OCI-LY7 (cell line): Measurements from ENCODE around the gene PRAF2. TPM values are rescaled to one million over a fixed set of nuclear protein-coding genes. Genes with fewer than 3 reads are reported as not detected.

Experiments
- BruUV-seq: library from RNA; stranded (reverse); fragments of 400-500 nt; replicated peaks from 2 replicates; lab custom pipeline; 2021; lab: Mats Ljungman, UMichigan
- CTCF ChIA-PET: fragments of 300-600 bp; sonication (Branson Sonifier 250); formaldehyde crosslinking; loops from one replicate; lab custom pipeline; 2022; ENCODE audit warnings: antibody characterized with exemption; ENCODE audit not compliant: unreplicated experiment; lab: Charles Lee
- POLR2A ChIA-PET: fragments of 300-600 bp; sonication (Branson Sonifier 250); formaldehyde crosslinking; loops from one replicate; lab custom pipeline; 2022; ENCODE audit warnings: antibody characterized with exemption; lab: Charles Lee
- DNase-seq: peaks from one replicate; pipeline ENCODE4 v3.0.0-alpha.2; 2015; ENCODE audit warnings: low spot score
- H2AFZ ChIP-seq: fragments of 200-600 bp; sonication (generic), shearing (Covaris generic); 2 replicates; pipeline ENCODE4 v1.6.1; 2014; ENCODE audit warnings: mild to moderate bottlenecking, antibody characterized with exemption, low read length, moderate library complexity
- H3K27ac ChIP-seq: fragments of 200-600 bp; sonication (generic); 2 replicates; pipeline ENCODE4 v1.5.1; 2014; ENCODE audit warnings: mixed run types, low read depth, mild to moderate bottlenecking, moderate library complexity, low read length, inconsistent platforms; ENCODE audit not compliant: poor library complexity, severe bottlenecking
- H3K36me3 ChIP-seq: fragments of 200-600 bp; sonication (generic); 2 replicates; pipeline ENCODE4 v1.6.1; 2014; ENCODE audit warnings: mild to moderate bottlenecking, antibody characterized with exemption, low read length, moderate library complexity, mixed read lengths; ENCODE audit not compliant: insufficient read depth
- H3K4me1 ChIP-seq: fragments of 200-600 bp; sonication (generic); 2 replicates; pipeline ENCODE4 v1.5.1; 2014; ENCODE audit warnings: mild to moderate bottlenecking, low read length; ENCODE audit not compliant: insufficient read depth, poor library complexity, severe bottlenecking
- H3K4me2 ChIP-seq: fragments of 200-600 bp; sonication (generic); 2 replicates; pipeline ENCODE4 v1.6.1; 2014; ENCODE audit warnings: mild to moderate bottlenecking, low read length
- H3K4me3 ChIP-seq: fragments of 200-600 bp; sonication (generic); 2 replicates; pipeline ENCODE4 v1.5.1; 2014; ENCODE audit warnings: mild to moderate bottlenecking, low read depth, low read length; ENCODE audit not compliant: poor library complexity, severe bottlenecking
- H3K79me2 ChIP-seq: fragments of 200-600 bp; sonication (generic); 2 replicates; pipeline ENCODE4 v1.6.1; 2016; ENCODE audit warnings: low read depth, mild to moderate bottlenecking, low read length, moderate library complexity, mixed read lengths; ENCODE audit not compliant: insufficient read depth
- H3K9me2 ChIP-seq: fragments of 200-600 bp; sonication (generic); 2 replicates; pipeline ENCODE4 v1.6.1; 2016; ENCODE audit warnings: mild to moderate bottlenecking, low read length, mixed read lengths; ENCODE audit not compliant: insufficient read depth
- H3K9me3 ChIP-seq: fragments of 200-600 bp; sonication (generic); 2 replicates; pipeline ENCODE4 v1.6.1; 2014; ENCODE audit warnings: mild to moderate bottlenecking, mixed run types, low read length, mixed read lengths
- H4K20me1 ChIP-seq: fragments of 200-600 bp; sonication (generic); 2 replicates; pipeline ENCODE4 v1.6.1; 2014; ENCODE audit warnings: mild to moderate bottlenecking, antibody characterized with exemption, low read length, moderate library complexity, mixed read lengths; ENCODE audit not compliant: insufficient read depth
- EZH2phosphoT487 ChIP-seq: fragments of 200-600 bp; sonication (generic); IDR thresholded peaks from 2 replicates; pipeline ENCODE4 v1.6.1; 2018; ENCODE audit warnings: low read depth, borderline replicate concordance, mild to moderate bottlenecking, mixed run types, antibody characterized with exemption, low read length, moderate library complexity, mixed read lengths
- intact Hi-C: fragments of 100-400 bp; cut with micrococcal nuclease; formaldehyde crosslinking; loops from one replicate; pipeline ENCODE4 v1.10.0; 2022; ENCODE audit not compliant: unreplicated experiment
- total RNA-seq, 2 experiments: library from RNA; depleted of rRNA in 1 of 2; stranded (reverse); fragments of >200 nt in 1 of 2; shearing (Covaris generic) in 1 of 2; gene quantifications; 2 replicates each; pipeline ENCODE4 v1.2.3, GENCODE V29; 2014 to 2022
- TF ChIP-seq, protein P1 (sequence below): fragments of 200-600 bp; sonication (generic); conservative IDR thresholded peaks from 2 replicates; pipeline ENCODE4 v1.5.1; 2014; ENCODE audit warnings: mild to moderate bottlenecking, antibody characterized with exemption, low read length, moderate library complexity, mixed read lengths

Gene PRAF2
- total RNA-seq, 2 experiments from 2014 or later, result 2.3 to 20.3 TPM

DNA sequence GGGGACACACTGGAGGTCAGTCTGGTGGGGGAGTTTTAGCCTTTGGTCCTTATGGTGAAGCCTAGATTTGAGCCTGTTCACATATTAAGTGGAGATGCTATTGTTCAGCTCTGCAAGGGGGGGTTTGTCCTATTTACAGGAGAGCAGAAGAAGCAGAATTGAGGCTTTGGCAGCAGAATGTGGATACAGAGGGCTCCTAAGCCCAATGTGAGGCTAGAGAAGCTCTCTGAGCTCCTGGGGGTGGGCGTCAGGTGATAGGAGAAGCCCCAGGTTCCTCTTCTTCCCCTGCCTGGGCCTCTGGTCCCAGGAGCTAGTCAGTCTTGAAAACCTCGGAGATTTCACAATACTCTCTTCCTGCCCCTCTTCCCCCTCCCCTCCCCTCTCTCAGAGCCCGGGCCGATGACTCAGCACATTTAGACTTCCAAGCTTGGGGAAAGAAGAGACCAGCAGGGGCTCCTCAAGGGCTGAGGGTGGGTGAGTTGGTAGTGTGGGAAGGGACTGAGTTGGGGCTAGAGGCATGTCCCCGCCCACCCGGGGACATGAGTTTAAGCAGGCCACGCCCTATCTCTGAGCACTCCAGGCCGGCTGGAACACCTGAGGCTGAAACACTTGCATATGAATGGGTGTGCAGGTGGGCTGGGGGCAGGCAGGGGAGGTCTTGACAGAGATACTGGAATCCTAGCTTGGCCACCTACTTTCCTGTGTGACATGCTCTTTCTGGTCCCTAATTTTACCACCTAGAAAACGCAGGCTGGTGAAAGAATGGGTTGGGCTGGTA is 34.0 kb downstream of the PRAF2 start:
- Histone ChIP-seq H3K9me3 (no peaks in the 10 kb centered on the region), H3K4me2 (peak overlapping the region; percentile 68), H3K9me2 (no peaks in the 10 kb centered on the region), H4K20me1 (no peaks in the 10 kb centered on the region), H3K79me2 (peaks cover 13% of the 10 kb centered on the region; the same call in 1 of the 2 replicates), H3K4me3 (peak overlapping the region; percentile 59), H3K4me1 (peaks cover 45% of the 10 kb centered on the region), H2AFZ (peak overlapping the region; percentile 11; the same call in 1 of the 2 replicates), H3K27ac (peak overlapping the region; percentile 64), H3K36me3 (peaks cover 29% of the 10 kb centered on the region)
- TF ChIP-seq EZH2phosphoT487, result no peak
- TF ChIP-seq, protein P1, sequence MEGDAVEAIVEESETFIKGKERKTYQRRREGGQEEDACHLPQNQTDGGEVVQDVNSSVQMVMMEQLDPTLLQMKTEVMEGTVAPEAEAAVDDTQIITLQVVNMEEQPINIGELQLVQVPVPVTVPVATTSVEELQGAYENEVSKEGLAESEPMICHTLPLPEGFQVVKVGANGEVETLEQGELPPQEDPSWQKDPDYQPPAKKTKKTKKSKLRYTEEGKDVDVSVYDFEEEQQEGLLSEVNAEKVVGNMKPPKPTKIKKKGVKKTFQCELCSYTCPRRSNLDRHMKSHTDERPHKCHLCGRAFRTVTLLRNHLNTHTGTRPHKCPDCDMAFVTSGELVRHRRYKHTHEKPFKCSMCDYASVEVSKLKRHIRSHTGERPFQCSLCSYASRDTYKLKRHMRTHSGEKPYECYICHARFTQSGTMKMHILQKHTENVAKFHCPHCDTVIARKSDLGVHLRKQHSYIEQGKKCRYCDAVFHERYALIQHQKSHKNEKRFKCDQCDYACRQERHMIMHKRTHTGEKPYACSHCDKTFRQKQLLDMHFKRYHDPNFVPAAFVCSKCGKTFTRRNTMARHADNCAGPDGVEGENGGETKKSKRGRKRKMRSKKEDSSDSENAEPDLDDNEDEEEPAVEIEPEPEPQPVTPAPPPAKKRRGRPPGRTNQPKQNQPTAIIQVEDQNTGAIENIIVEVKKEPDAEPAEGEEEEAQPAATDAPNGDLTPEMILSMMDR, result no peak
- DNase-seq, result peak; percentile 68
- ChIA-PET POLR2A (interaction anchor here (0.6 kb wide), 1 partner anchor 13 kb away, joined by 5 read pairs; no protein-coding TSS in a partner anchor), CTCF (no interaction called here)
- intact Hi-C loops, result loop anchor here (5.0 kb wide), 1 partner anchor 142 kb away; the partner anchor contains the start of genes PQBP1 and TIMM17B
- BruUV-seq, result no TSS peak

DNA sequence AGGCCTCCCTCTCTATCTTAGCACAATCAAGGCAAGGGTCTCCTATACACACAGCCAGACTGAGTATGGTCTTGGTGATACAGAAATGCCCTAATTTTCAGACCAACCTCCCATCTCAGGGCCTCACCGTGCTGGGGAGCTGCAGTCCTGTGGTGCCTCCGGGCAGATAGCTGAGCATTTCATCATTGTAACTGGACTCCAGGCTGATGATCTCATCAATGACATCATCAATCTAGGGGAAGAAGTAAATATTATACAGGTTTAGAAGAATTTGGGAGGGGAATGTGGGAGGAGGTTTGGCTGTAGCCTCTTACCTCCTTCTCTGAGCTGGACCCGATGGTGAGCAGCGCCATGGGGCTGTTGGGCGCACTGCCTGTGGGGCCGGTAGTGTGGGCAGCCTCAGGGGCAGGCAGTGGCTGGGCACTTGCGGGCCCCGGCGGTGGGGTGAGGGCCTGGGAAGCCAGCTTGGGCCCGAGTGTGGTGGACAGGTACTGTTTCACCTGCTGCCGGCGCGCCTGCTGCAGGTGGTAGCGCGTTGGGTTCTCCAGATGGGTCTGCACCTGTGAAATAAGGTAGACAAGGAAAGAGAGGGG is 35.8 kb downstream of the PRAF2 start:
- no peak for TF ChIP-seq EZH2phosphoT487
- Histone ChIP-seq H3K9me3 (no peaks in the 10 kb centered on the region), H3K27ac (no peak overlapping the region), H2AFZ (no peak overlapping the region), H3K4me3 (no peak overlapping the region), H3K4me1 (peaks cover 38% of the 10 kb centered on the region), H3K4me2 (no peak overlapping the region), H3K79me2 (peaks cover 13% of the 10 kb centered on the region; the same call in 1 of the 2 replicates), H4K20me1 (no peaks in the 10 kb centered on the region), H3K36me3 (peaks cover 41% of the 10 kb centered on the region), H3K9me2 (no peaks in the 10 kb centered on the region)
- CTCF ChIA-PET, result no interaction called here
- intact Hi-C loops, result no loop called here
- POLR2A ChIA-PET, result interaction anchor here (0.7 kb wide), 1 partner anchor 35 kb away, joined by 3 read pairs; no protein-coding TSS in a partner anchor
- DNase-seq, result no peak
- no TSS peak for BruUV-seq

DNA sequence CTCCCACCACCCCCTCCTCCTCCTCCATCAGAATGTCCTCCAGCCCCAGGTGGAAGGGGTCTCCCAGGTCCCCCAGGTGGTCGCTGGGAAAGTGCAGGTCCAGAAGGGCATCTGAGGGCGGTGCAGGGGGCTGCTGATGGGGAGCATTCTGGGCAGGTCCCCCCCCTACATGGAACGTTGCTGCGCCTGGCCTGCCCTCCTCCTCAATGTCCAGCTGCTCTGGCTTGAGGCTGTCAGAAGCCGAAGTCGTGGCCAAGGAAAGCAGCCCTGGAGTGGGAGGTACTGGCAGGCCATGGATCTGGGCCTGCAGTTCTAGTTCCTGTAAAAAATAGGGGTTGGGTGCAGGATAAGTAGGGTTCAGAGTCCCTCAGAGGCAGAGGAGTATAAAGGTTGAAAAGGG is 43.5 kb downstream of the PRAF2 start:
- no peaks in the 10 kb centered on the region for H3K9me2 ChIP-seq
- H3K4me1 ChIP-seq, result no peaks in the 10 kb centered on the region
- no peak overlapping the region for H2AFZ ChIP-seq
- H3K36me3 ChIP-seq, result peaks cover 12% of the 10 kb centered on the region
- ChIA-PET POLR2A (no interaction called here), CTCF (no interaction called here)
- no TSS peak for BruUV-seq
- no peaks in the 10 kb centered on the region for H4K20me1 ChIP-seq
- intact Hi-C loops, result no loop called here
- TF ChIP-seq, protein P1, result no peak
- no peak for TF ChIP-seq EZH2phosphoT487
- no peaks in the 10 kb centered on the region for H3K79me2 ChIP-seq
- no peak overlapping the region for H3K27ac ChIP-seq
- no peak overlapping the region for H3K4me3 ChIP-seq
- no peak for DNase-seq
- H3K9me3 ChIP-seq, result no peaks in the 10 kb centered on the region
- no peak overlapping the region for H3K4me2 ChIP-seq
